Measurements from ENCODE around the gene PLCB1.

DNA sequence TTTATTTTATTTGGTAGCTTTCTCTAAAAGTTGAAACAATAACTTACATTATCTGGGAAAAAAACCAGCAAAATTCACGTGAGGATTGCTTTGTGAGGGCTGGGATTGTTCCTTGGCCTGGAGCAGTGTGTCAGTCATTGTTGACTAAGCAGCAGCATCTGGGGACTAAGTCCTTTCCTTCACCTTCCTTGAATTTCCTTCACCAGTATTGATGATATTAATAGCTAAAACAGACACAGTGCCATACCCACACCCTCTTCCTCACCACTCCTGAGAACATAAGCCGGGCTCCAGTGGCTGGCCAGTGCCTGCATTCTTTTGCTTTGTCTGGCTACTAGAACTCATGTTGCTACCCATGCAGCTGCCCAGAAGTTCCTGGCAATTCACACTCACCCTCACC is 23.7 kb downstream of the PLCB1 start:
- TF ChIP-seq, protein P1, sequence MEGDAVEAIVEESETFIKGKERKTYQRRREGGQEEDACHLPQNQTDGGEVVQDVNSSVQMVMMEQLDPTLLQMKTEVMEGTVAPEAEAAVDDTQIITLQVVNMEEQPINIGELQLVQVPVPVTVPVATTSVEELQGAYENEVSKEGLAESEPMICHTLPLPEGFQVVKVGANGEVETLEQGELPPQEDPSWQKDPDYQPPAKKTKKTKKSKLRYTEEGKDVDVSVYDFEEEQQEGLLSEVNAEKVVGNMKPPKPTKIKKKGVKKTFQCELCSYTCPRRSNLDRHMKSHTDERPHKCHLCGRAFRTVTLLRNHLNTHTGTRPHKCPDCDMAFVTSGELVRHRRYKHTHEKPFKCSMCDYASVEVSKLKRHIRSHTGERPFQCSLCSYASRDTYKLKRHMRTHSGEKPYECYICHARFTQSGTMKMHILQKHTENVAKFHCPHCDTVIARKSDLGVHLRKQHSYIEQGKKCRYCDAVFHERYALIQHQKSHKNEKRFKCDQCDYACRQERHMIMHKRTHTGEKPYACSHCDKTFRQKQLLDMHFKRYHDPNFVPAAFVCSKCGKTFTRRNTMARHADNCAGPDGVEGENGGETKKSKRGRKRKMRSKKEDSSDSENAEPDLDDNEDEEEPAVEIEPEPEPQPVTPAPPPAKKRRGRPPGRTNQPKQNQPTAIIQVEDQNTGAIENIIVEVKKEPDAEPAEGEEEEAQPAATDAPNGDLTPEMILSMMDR (IDR thresholded peaks at IDR 0.05): no peak
- no peak for TF ChIP-seq POLR2A (IDR thresholded peaks at IDR 0.05)

Data from Peyer's patch (tissue), 4 donors.